Karpas-422 (cell line): Measurements from ENCODE around the gene NRXN3. TPM values are rescaled to one million over a fixed set of nuclear protein-coding genes. Genes with fewer than 3 reads are reported as not detected.

Source experiments
- DNase-seq: peaks from one replicate; pipeline ENCODE4 v3.0.0-alpha.2; 2015
- H2AFZ ChIP-seq: fragments of 200-600 bp; sonication (generic); 2 replicates; pipeline ENCODE4 v1.6.1; 2014; ENCODE audit warnings: antibody characterized with exemption, low read length, mixed read lengths
- H3K27ac ChIP-seq: fragments of 200-600 bp; sonication (generic); 2 replicates; pipeline ENCODE4 v1.5.1; 2014; ENCODE audit warnings: mild to moderate bottlenecking, low read length, moderate library complexity
- H3K27me3 ChIP-seq: fragments of 200-600 bp; sonication (generic); 2 replicates; pipeline ENCODE4 v1.6.1; 2014; ENCODE audit warnings: low read length, mixed read lengths
- H3K36me3 ChIP-seq: fragments of 200-600 bp; sonication (generic); 2 replicates; pipeline ENCODE4 v1.6.1; 2014; ENCODE audit warnings: low read length, mixed read lengths; ENCODE audit not compliant: insufficient read depth
- H3K4me1 ChIP-seq: fragments of 200-600 bp; sonication (generic); 2 replicates; pipeline ENCODE4 v1.6.1; 2014; ENCODE audit warnings: mild to moderate bottlenecking, low read length, mixed read lengths
- H3K4me2 ChIP-seq: fragments of 200-600 bp; sonication (generic); 2 replicates; pipeline ENCODE4 v1.6.1; 2014; ENCODE audit warnings: low read length, low read depth, mild to moderate bottlenecking; ENCODE audit not compliant: poor library complexity, severe bottlenecking
- H3K4me3 ChIP-seq: fragments of 200-600 bp; sonication (generic); 2 replicates; pipeline ENCODE4 v1.5.1; 2014; ENCODE audit warnings: mild to moderate bottlenecking, antibody characterized with exemption, low read length, mixed read lengths
- H3K79me2 ChIP-seq: fragments of 200-600 bp; sonication (generic); 2 replicates; pipeline ENCODE4 v1.6.1; 2014; ENCODE audit warnings: mild to moderate bottlenecking, low read length, mixed read lengths
- H3K9ac ChIP-seq: fragments of 200-600 bp; sonication (generic); 2 replicates; pipeline ENCODE4 v1.6.0; 2014; ENCODE audit warnings: low read length
- H3K9me2 ChIP-seq: fragments of 200-600 bp; sonication (generic), shearing (Covaris generic); replicated peaks from 2 replicates; pipeline ENCODE4 v1.6.0; 2014; ENCODE audit warnings: mild to moderate bottlenecking, low read length, moderate library complexity; ENCODE audit not compliant: insufficient read depth
- H3K9me3 ChIP-seq: fragments of 300-700, 200-600 bp; sonication (generic); 2 replicates; pipeline ENCODE4 v1.6.1; 2014; ENCODE audit warnings: low read length, mixed read lengths
- H4K20me1 ChIP-seq: fragments of 200-600 bp; sonication (generic); 2 replicates; pipeline ENCODE4 v1.6.1; 2014; ENCODE audit warnings: mild to moderate bottlenecking, antibody characterized with exemption, low read length, low read depth; ENCODE audit not compliant: insufficient read depth
- total RNA-seq: library from RNA; depleted of rRNA; stranded (reverse); fragments of >200 nt; shearing (Covaris generic); gene quantifications from 2 replicates; pipeline ENCODE4 v1.2.3, GENCODE V29; 2014; ENCODE audit warnings: low replicate concordance

The NRXN3 gene
- total RNA-seq, 1 experiment from 2014 or later = not detected

- Histone ChIP-seq H3K36me3 (no peaks in the 10 kb centered on the region), H3K9me2 (no peaks in the 10 kb centered on the region), H3K4me2 (no peak overlapping the region), H3K9me3 (no peaks in the 10 kb centered on the region), H3K27me3 (no peaks in the 10 kb centered on the region), H3K9ac (no peak overlapping the region), H3K79me2 (no peaks in the 10 kb centered on the region), H3K27ac (no peak overlapping the region), H3K4me3 (no peak overlapping the region), H4K20me1 (no peaks in the 10 kb centered on the region), H3K4me1 (no peaks in the 10 kb centered on the region), H2AFZ (no peak overlapping the region)
- DNase-seq = no peak
Measured at GRCh38 chr14:78443834-78444233, 273.7 kb downstream of the NRXN3 start.

GRCh38 chr14:78445275-78445674 lies 275.1 kb downstream of the NRXN3 start:
- no peak overlapping the region for H3K9ac ChIP-seq
- no peaks in the 10 kb centered on the region for H3K79me2 ChIP-seq
- H3K27me3 ChIP-seq = no peaks in the 10 kb centered on the region
- H3K36me3 ChIP-seq = no peaks in the 10 kb centered on the region
- no peak overlapping the region for H3K4me3 ChIP-seq
- no peaks in the 10 kb centered on the region for H3K9me2 ChIP-seq
- H3K4me1 ChIP-seq = no peaks in the 10 kb centered on the region
- no peak overlapping the region for H3K27ac ChIP-seq
- H2AFZ ChIP-seq = no peak overlapping the region
- H4K20me1 ChIP-seq = no peaks in the 10 kb centered on the region
- no peaks in the 10 kb centered on the region for H3K9me3 ChIP-seq
- no peak for DNase-seq
- no peak overlapping the region for H3K4me2 ChIP-seq

- DNase-seq = peak; percentile 45
- Histone ChIP-seq H3K9ac (no peak overlapping the region), H4K20me1 (no peaks in the 10 kb centered on the region), H3K9me3 (no peaks in the 10 kb centered on the region), H3K36me3 (no peaks in the 10 kb centered on the region), H3K4me3 (no peak overlapping the region), H3K79me2 (no peaks in the 10 kb centered on the region), H3K27ac (no peak overlapping the region), H3K27me3 (no peaks in the 10 kb centered on the region), H3K4me1 (no peaks in the 10 kb centered on the region), H2AFZ (no peak overlapping the region), H3K4me2 (no peak overlapping the region), H3K9me2 (no peaks in the 10 kb centered on the region)
Measured at GRCh38 chr14:78446807-78447206, 276.6 kb downstream of the NRXN3 start.

- Histone ChIP-seq H3K4me2 (no peak overlapping the region), H3K36me3 (no peaks in the 10 kb centered on the region), H3K9ac (no peak overlapping the region), H4K20me1 (no peaks in the 10 kb centered on the region), H3K9me3 (no peaks in the 10 kb centered on the region), H3K27me3 (no peaks in the 10 kb centered on the region), H3K79me2 (no peaks in the 10 kb centered on the region), H3K4me3 (no peak overlapping the region), H2AFZ (no peak overlapping the region), H3K27ac (no peak overlapping the region), H3K9me2 (no peaks in the 10 kb centered on the region), H3K4me1 (no peaks in the 10 kb centered on the region)
- DNase-seq = peak; percentile 87
Measured at GRCh38 chr14:78448164-78449094, 278.3 kb downstream of the NRXN3 start.

GRCh38 chr14:78450669-78451318 lies 280.6 kb downstream of the NRXN3 start:
- no peaks in the 10 kb centered on the region for H3K36me3 ChIP-seq
- H2AFZ ChIP-seq = no peak overlapping the region
- H3K9me2 ChIP-seq = no peaks in the 10 kb centered on the region
- H3K79me2 ChIP-seq = no peaks in the 10 kb centered on the region
- H3K27me3 ChIP-seq = no peaks in the 10 kb centered on the region
- no peak overlapping the region for H3K4me2 ChIP-seq
- no peaks in the 10 kb centered on the region for H3K9me3 ChIP-seq
- no peak overlapping the region for H3K27ac ChIP-seq
- H3K9ac ChIP-seq = no peak overlapping the region
- no peaks in the 10 kb centered on the region for H4K20me1 ChIP-seq
- H3K4me3 ChIP-seq = no peak overlapping the region
- no peak for DNase-seq
- H3K4me1 ChIP-seq = no peaks in the 10 kb centered on the region

- H3K4me2 ChIP-seq = no peak overlapping the region
- no peak for DNase-seq
Measured at GRCh38 chr14:78451319-78451695, 281.1 kb downstream of the NRXN3 start.

GRCh38 chr14:78455896-78456435 lies 285.8 kb downstream of the NRXN3 start:
- Histone ChIP-seq H3K4me2 (no peak overlapping the region), H3K9me2 (no peaks in the 10 kb centered on the region)

More at GRCh38 chr14:78451319-78451695, 281.1 kb downstream of the NRXN3 start:
- no peaks in the 10 kb centered on the region for H3K9me2 ChIP-seq
- H3K4me1 ChIP-seq = peaks cover 3% of the 10 kb centered on the region; the same call in 1 of the 2 replicates
- no peaks in the 10 kb centered on the region for H3K9me3 ChIP-seq
- H3K27me3 ChIP-seq = no peaks in the 10 kb centered on the region
- no peaks in the 10 kb centered on the region for H3K36me3 ChIP-seq
- no peak overlapping the region for H3K27ac ChIP-seq
- H3K4me3 ChIP-seq = no peak overlapping the region
- no peak overlapping the region for H3K9ac ChIP-seq
- H3K79me2 ChIP-seq = no peaks in the 10 kb centered on the region
- no peak overlapping the region for H2AFZ ChIP-seq
- H4K20me1 ChIP-seq = no peaks in the 10 kb centered on the region

GRCh38 chr14:78469947-78470346 lies 299.8 kb downstream of the NRXN3 start:
- Histone ChIP-seq H3K9ac (no peak overlapping the region), H3K4me2 (no peak overlapping the region), H2AFZ (no peak overlapping the region), H3K79me2 (no peaks in the 10 kb centered on the region), H3K27me3 (no peaks in the 10 kb centered on the region), H3K9me3 (no peaks in the 10 kb centered on the region), H4K20me1 (no peaks in the 10 kb centered on the region), H3K4me1 (no peaks in the 10 kb centered on the region), H3K9me2 (no peaks in the 10 kb centered on the region), H3K27ac (no peak overlapping the region), H3K36me3 (no peaks in the 10 kb centered on the region), H3K4me3 (no peak overlapping the region)
- no peak for DNase-seq

More at GRCh38 chr14:78455896-78456435, 285.8 kb downstream of the NRXN3 start:
- no peaks in the 10 kb centered on the region for H3K79me2 ChIP-seq
- peak; percentile 62 for DNase-seq
- peaks cover 3% of the 10 kb centered on the region; the same call in 1 of the 2 replicates for H3K4me1 ChIP-seq
- H4K20me1 ChIP-seq = no peaks in the 10 kb centered on the region
- no peak overlapping the region for H3K4me3 ChIP-seq
- H3K27me3 ChIP-seq = no peaks in the 10 kb centered on the region
- no peak overlapping the region for H2AFZ ChIP-seq
- no peak overlapping the region for H3K9ac ChIP-seq
- H3K36me3 ChIP-seq = no peaks in the 10 kb centered on the region
- no peak overlapping the region for H3K27ac ChIP-seq
- H3K9me3 ChIP-seq = no peaks in the 10 kb centered on the region
